ENCODE data around the gene DCHS1.

DNA sequence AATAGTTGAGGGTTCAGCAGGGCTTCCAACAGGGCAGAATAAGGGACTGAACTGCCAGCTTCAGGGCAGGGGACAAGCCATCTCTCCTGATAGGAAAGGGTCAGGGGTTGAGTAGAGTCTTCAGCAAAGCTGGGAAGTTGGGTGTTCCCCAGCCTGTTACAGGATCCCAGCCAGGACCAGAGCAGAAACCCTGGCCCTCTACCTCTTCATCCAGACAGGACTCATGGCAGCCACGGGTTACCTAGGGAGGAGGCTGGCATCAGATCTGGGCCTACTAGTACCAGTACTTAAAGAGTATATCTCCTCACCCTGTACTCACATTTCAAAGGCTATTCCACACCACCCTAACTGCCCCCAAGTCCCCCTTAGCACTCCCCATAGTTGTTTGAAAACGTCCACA lies 41.2 kb downstream of the DCHS1 start:
- TF ChIP-seq ARNTL (CRISPR knock-in tag; IDR thresholded peaks at IDR 0.05; ENCODE audit: borderline replicate concordance, low read depth): no peak
- TF ChIP-seq, protein P1, sequence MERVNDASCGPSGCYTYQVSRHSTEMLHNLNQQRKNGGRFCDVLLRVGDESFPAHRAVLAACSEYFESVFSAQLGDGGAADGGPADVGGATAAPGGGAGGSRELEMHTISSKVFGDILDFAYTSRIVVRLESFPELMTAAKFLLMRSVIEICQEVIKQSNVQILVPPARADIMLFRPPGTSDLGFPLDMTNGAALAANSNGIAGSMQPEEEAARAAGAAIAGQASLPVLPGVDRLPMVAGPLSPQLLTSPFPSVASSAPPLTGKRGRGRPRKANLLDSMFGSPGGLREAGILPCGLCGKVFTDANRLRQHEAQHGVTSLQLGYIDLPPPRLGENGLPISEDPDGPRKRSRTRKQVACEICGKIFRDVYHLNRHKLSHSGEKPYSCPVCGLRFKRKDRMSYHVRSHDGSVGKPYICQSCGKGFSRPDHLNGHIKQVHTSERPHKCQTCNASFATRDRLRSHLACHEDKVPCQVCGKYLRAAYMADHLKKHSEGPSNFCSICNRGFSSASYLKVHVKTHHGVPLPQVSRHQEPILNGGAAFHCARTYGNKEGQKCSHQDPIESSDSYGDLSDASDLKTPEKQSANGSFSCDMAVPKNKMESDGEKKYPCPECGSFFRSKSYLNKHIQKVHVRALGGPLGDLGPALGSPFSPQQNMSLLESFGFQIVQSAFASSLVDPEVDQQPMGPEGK (CRISPR knock-in tag; IDR thresholded peaks at IDR 0.05; ENCODE audit: borderline replicate concordance): no peak
- TF ChIP-seq, protein P2, sequence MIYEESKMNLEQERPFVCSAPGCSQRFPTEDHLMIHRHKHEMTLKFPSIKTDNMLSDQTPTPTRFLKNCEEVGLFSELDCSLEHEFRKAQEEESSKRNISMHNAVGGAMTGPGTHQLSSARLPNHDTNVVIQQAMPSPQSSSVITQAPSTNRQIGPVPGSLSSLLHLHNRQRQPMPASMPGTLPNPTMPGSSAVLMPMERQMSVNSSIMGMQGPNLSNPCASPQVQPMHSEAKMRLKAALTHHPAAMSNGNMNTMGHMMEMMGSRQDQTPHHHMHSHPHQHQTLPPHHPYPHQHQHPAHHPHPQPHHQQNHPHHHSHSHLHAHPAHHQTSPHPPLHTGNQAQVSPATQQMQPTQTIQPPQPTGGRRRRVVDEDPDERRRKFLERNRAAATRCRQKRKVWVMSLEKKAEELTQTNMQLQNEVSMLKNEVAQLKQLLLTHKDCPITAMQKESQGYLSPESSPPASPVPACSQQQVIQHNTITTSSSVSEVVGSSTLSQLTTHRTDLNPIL (CRISPR knock-in tag; IDR thresholded peaks at IDR 0.05; ENCODE audit: low read depth): no peak
- TF ChIP-seq RARB (CRISPR knock-in tag; IDR thresholded peaks at IDR 0.05): no peak
- no peak for TF ChIP-seq TCF4 (CRISPR knock-in tag; IDR thresholded peaks at IDR 0.05; ENCODE audit: borderline replicate concordance)
- no peak for TF ChIP-seq ZFP30 (CRISPR knock-in tag; IDR thresholded peaks at IDR 0.05)
- TF ChIP-seq, protein P3, sequence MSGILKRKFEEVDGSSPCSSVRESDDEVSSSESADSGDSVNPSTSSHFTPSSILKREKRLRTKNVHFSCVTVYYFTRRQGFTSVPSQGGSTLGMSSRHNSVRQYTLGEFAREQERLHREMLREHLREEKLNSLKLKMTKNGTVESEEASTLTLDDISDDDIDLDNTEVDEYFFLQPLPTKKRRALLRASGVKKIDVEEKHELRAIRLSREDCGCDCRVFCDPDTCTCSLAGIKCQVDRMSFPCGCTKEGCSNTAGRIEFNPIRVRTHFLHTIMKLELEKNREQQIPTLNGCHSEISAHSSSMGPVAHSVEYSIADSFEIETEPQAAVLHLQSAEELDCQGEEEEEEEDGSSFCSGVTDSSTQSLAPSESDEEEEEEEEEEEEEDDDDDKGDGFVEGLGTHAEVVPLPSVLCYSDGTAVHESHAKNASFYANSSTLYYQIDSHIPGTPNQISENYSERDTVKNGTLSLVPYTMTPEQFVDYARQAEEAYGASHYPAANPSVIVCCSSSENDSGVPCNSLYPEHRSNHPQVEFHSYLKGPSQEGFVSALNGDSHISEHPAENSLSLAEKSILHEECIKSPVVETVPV (CRISPR knock-in tag; IDR thresholded peaks at IDR 0.05): no peak

All from SK-N-SH treated with all-trans-retinoic acid at 6 μM for 48 hours (cell line).